GM19351 (cell line): ENCODE results near the gene CCL20.
"Not testable (repeated sequence)": the region's sequence is repeated elsewhere in the genome, so short reads cannot be mapped to it uniquely, and the experiment has no call there.

Source experiments
- ATAC-seq: cut with Tn5 transposase; IDR thresholded peaks from one replicate; pipeline ENCODE4 v1.9.1; 2021; ENCODE audit warnings: mild to moderate bottlenecking, moderate library complexity; ENCODE audit not compliant: unreplicated experiment

CCL20 gene, protein sequence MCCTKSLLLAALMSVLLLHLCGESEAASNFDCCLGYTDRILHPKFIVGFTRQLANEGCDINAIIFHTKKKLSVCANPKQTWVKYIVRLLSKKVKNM

GRCh38 chr2:227813562-227814353 lies at the start of gene CCL20:
CCL20 (plus strand) TSS chr2:227813842; CDS start chr2:227813912, 70 bp downstream.
- no peak for ATAC-seq

GRCh38 chr2:227765788-227766372 lies 47.8 kb upstream of the CCL20 start:
- ATAC-seq = peak; percentile 18

GRCh38 chr2:227766373-227766883 lies 47.2 kb upstream of the CCL20 start:
- peak; percentile 99 for ATAC-seq

GRCh38 chr2:227767830-227768229 lies 45.8 kb upstream of the CCL20 start:
- no peak for ATAC-seq

- ATAC-seq = no peak
Observed at GRCh38 chr2:227772197-227772661, 41.4 kb upstream of the CCL20 start.

DNA sequence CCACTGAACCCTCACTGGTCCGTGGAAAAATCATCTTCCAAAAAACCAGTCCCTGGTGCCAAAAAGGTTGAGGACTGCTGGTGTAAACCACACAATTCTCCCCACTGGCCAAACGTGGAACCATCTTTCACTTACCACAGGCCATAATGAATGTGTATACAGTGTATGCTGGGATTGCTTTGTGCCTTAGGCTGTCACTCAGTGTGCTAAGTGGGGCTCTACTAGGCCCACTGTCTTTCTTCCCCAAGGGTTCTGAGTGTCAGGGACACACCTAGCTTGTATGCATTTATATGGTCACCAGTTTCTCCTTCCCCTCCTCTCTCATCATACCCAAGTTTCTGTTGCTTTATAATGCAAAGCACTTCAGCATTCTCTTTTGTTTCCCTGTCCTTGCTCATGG lies 40.7 kb upstream of the CCL20 start:
- no peak for ATAC-seq

DNA sequence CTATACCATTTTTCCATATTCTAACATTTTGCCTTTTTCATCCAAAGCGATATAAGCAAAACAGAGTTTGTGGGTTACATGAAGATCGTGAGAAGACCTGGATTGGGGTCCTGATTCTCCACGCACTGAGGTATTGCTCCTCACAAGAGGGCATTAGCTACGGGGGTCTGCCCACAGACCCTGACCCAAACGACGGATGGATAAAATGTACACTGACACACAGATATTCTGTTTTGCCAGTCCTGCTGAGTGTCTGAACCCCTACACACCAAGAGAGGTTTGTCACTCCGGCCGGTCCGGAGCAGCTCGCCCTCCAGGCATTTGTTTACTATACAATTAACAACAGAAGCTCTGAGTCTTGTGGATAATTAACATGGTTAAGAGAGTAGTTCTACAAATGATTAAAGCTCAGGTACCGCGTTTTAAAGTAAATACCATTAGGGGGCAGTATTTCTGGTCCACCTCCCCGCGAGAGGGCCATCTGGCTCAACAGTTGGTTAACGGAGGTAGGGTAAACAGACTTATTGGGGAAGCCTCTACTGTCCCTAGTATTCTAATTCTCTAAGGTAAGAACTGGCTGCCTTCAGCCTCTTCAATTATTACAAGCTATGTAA lies 39.5 kb upstream of the CCL20 start:
- ATAC-seq = peak; percentile 78

DNA sequence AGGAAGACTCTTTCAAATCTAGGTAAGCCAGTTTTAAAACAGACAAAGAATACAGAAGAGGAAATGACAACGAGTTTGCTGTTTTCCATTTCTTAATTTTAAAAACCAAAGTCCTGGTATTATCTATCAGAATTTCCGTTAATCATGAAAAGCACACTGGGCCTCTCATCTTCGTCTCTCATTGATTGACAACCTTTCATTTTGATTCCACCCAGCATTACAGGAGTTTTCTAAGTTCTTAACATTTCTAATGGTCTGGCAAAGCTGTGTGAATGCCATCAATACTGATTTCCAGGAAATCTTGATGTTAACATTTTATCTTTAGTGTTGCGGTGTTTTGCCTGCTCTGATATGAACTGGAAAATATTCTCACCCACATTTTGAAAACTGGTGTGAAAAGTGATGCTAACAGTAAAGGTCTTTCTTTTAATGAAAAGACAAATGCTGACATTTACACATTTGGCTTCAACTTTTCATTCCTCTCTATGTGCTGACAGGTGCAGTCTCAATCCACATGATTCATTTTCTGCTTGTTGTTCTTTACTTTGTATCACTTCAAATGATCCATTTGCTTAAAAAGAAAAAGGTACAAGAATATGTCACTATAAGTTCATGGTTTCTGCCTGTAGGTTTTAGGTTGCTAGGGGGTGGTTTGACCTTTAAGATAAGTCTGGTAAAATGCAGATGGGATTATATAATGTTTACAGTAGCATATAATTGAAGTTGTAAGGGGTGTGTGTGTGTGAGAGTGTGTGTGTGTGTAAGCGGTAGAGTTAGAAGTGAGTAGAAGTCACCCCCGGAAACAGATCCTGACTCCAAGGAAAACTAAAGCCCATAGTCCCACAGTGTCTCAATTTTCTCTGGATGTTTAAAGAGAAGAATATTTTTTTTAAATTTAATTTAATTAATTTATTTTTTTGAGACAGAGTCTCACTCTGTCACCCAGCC lies 38.5 kb upstream of the CCL20 start:
- ATAC-seq = no peak

GRCh38 chr2:227780981-227781615 lies 32.5 kb upstream of the CCL20 start:
- ATAC-seq = no peak

DNA sequence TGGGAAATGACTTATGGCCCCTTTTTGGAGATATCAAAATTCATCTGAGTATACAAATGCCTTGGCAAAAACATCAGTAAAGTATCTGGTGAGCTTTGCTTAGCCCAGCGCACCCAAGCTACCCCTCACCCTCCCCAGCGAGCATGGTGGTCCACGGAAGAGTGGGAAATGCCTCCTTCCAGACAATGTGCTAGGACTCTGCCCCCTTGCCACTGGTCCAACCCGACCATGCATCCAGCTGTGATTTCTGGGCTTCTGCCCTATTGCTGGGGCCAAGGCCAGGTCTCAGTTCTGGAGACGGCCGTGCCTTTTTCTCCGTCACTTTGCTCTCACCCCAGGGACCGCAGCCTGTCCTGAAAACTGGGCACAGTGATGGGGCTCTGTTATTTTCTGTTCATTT lies 31.8 kb upstream of the CCL20 start:
- ATAC-seq = no peak

- peak; percentile 50 for ATAC-seq
Observed at GRCh38 chr2:227782804-227783203, 30.8 kb upstream of the CCL20 start.

DNA sequence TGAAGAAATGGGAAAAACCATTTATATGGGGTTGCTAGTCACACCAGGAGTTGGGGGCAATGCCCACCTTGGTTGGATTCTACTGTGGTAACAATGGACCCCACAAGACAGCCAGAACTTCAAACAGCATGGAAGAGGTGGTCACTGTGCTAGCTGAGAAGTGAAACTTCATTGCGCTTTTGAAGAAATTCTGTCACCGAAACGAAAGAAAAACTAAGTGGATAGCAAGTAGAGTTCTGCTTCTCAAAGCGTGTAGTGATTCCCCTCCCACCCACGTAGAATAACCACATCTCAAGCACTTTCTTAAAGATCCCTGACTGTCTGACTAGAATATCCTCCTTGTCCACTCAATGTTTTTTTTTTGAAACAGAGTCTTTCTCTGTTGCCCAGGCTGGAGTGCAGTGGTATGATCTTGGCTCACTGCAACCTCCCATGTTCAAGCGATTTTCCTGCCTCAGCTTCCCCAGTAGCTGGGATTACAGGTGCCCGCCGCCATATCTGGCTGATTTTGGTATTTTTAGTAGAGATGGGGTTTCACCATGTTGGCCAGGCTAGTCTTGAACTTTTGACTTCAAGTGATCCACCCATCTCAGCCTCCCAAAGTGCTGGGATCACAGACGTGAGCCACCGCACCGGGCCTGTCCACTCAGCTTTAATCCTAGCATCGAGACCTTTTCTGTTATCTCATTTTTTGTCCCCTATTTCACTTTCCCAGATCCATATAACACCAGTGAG lies 30.1 kb upstream of the CCL20 start:
- ATAC-seq = peak; percentile 96

GRCh38 chr2:227785293-227785692 lies 28.3 kb upstream of the CCL20 start:
- no peak for ATAC-seq

DNA sequence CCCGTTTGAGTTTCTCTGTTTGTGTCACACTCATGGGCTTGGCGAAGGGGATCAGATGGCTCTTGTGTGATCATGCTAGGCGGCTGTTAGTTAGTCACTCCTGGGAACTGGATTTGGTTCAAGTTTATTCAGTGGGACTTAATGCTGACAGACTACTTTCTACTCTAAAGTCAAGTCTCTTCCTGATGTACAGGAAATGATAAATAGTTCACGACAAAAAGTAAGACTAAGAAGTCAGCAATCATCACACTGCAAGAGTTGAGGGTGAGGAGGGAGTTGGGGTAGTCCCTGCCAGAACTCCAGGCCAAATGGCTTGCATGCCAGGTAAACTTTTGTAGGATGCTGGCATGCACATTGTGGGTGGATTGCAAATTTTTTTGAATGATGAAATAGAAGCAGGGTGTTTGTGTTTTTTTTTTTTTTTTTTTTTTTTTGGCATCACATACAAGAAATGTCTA lies 25.1 kb upstream of the CCL20 start:
- no peak for ATAC-seq

- ATAC-seq = peak; percentile 62
Observed at GRCh38 chr2:227789803-227790202, 23.8 kb upstream of the CCL20 start.

GRCh38 chr2:227793148-227793712 lies 20.4 kb upstream of the CCL20 start:
- ATAC-seq = no peak

GRCh38 chr2:227796045-227796711 lies 17.5 kb upstream of the CCL20 start:
- ATAC-seq = no peak

- ATAC-seq = not testable (repeated sequence)
Observed at GRCh38 chr2:227796768-227797167, 16.9 kb upstream of the CCL20 start.
